GM23338 (cell line): ENCODE measurements around the gene GSTT4.

Experiments
- CTCF ChIP-seq, 2 experiments: fragments of 200-600 bp in 1 of 2; sonication (generic) in 1 of 2; conservative IDR thresholded peaks; 2 replicates each; pipeline versions ENCODE4 v1.5.1 to v1.6.1; 2016 to 2017; ENCODE audit warnings: antibody characterized with exemption in 2 of 2, low read depth in 2 of 2, mild to moderate bottlenecking in 2 of 2, moderate library complexity in 1 of 2
- REST ChIP-seq: IDR thresholded peaks from one replicate; pipeline ENCODE4 v1.6.1; 2018; ENCODE audit warnings: antibody characterized with exemption; ENCODE audit not compliant: unreplicated experiment

GRCh38 chr22:24007253-24008021 is 2.2 kb upstream of the GSTT4 start:
- TF ChIP-seq REST (no peak), CTCF (conservative IDR thresholded peaks at IDR 0.05; ENCODE audit: low read depth in 2 of 2) (no peak)
